Sigmoid colon (tissue), 7 donors: Measurements from ENCODE around the gene C1orf232. TPM values are rescaled to one million over a fixed set of nuclear protein-coding genes. Genes with fewer than 3 reads are reported as not detected.

Experiments
- DNase-seq: peaks from one replicate; pipeline ENCODE4 v3.0.0-alpha.2; 2019
- H3K27ac ChIP-seq, 4 donors: fragments of 200-600 bp; sonication (generic); one replicate each; pipeline ENCODE4 v1.5.1; 2016 to 2019; ENCODE audit warnings: mild to moderate bottlenecking in 1 of 4
- H3K27me3 ChIP-seq, 3 donors: fragments of 200-600 bp; sonication (generic); one replicate each; pipeline ENCODE4 v1.5.1; 2019; ENCODE audit warnings: mild to moderate bottlenecking in 1 of 3
- H3K36me3 ChIP-seq, 4 donors: fragments of 200-600 bp; sonication (generic); one replicate each; pipeline ENCODE4 v1.5.1; 2016 to 2019
- H3K4me1 ChIP-seq, 4 donors: fragments of 200-600 bp; sonication (generic); one replicate each; pipeline ENCODE4 v1.5.1; 2017 to 2019
- H3K4me3 ChIP-seq, 4 donors: fragments of 200-600 bp; sonication (generic); one replicate each; pipeline ENCODE4 v1.5.1; 2017 to 2019; ENCODE audit warnings: mild to moderate bottlenecking in 2 of 4, moderate library complexity in 1 of 4
- H3K9me3 ChIP-seq, 4 donors: fragments of 200-600 bp in 3 of 4; sonication (generic) in 3 of 4; one replicate each; pipeline versions ENCODE4 v1.5.1 to v1.6.1; 2013 to 2019
- CTCF ChIP-seq, 4 experiments: fragments of 450-650 bp in 3 of 4; fragments of 200-600 bp in 1 of 4; IDR thresholded peaks; one replicate each; pipeline ENCODE4 v1.5.1; 2016 to 2019; ENCODE audit warnings: antibody characterized with exemption in 4 of 4, mild to moderate bottlenecking in 3 of 4, moderate library complexity in 2 of 4
- EP300 ChIP-seq, 4 donors: sonication (generic); formaldehyde crosslinking; IDR thresholded peaks; one replicate each; pipeline ENCODE4 v1.6.1; 2017; ENCODE audit warnings: antibody characterized with exemption in 4 of 4
- POLR2A ChIP-seq, 2 donors: fragments of 450-650 bp; IDR thresholded peaks; one replicate each; pipeline ENCODE4 v1.6.1; 2016; ENCODE audit warnings: antibody characterized with exemption in 2 of 2, mild to moderate bottlenecking in 2 of 2, moderate library complexity in 2 of 2
- POLR2AphosphoS5 ChIP-seq, 4 donors: sonication (generic); formaldehyde crosslinking; IDR thresholded peaks; one replicate each; pipeline ENCODE4 v1.6.1; 2017; ENCODE audit warnings: antibody characterized with exemption in 4 of 4
- WGBS, 2 donors: extraction: QIAGEN DNeasy Blood & Tissue Kit; methylation state at CpG; one replicate each; pipeline ENCODE4 v1.1.7; 2013; 5-methylcytosine and 5-hydroxymethylcytosine counted together
- intact Hi-C: fragments of 100-400 bp; cut with DNase I; formaldehyde crosslinking; loops from one replicate; pipeline ENCODE4 v1.15.1; 2023
- polyA plus RNA-seq, 3 donors: library from polyadenylated mRNA; stranded (reverse); fragments of 200-250 nt; gene quantifications; one replicate each; pipeline ENCODE4 v1.2.3, GENCODE V29; 2013
- total RNA-seq, 4 donors: library from RNA; depleted of rRNA; stranded (reverse); fragments of >200 nt; gene quantifications; one replicate each; pipeline ENCODE4 v1.1.0, GENCODE V29; 2016
- donor health status: healthy with polysubstance abuse.
- donor health status: Bipolar disorder and iron deficiency.
- donor health status: healthy.

Gene C1orf232
- total and polyA plus RNA-seq, 7 donors: not detected

- H3K27ac ChIP-seq: peak overlapping the region in 2 of 4 donors; percentile 12 to 61
- peaks cover 0 to 8% (median 6%) of the 10 kb centered on the region in 4 donors for H3K4me1 ChIP-seq
- TF ChIP-seq POLR2AphosphoS5 (IDR thresholded peaks at IDR 0.05) (no peak), EP300 (IDR thresholded peaks at IDR 0.05) (no peak), CTCF (IDR thresholded peaks at IDR 0.05) (no peak), POLR2A (IDR thresholded peaks at IDR 0.05) (no peak)
- peak overlapping the region in 3 of 4 donors; percentile 5 to 15 (median 8) for H3K4me3 ChIP-seq
- 28 to 37% methylated on average over 12 of the region's 12 CpGs for WGBS, 2 donors
- H3K9me3 ChIP-seq: no peaks in the 10 kb centered on the region
- no peaks in the 10 kb centered on the region for H3K36me3 ChIP-seq
- peaks cover 7 to 30% (median 16%) of the 10 kb centered on the region in 3 donors for H3K27me3 ChIP-seq
- DNase-seq: no peak
- intact Hi-C loops: no loop called here
These were observed 12.3 kb downstream of the C1orf232 start for GRCh38 chr1:26156285-26157038.

GRCh38 chr1:26155370-26156284 lies 13.1 kb downstream of the C1orf232 start:
- WGBS, 2 donors: 64 to 72% methylated on average over 21 of the region's 21 CpGs
- peak overlapping the region in 3 of 4 donors; percentile 12 to 66 (median 31) for H3K27ac ChIP-seq
- no peaks in the 10 kb centered on the region for H3K9me3 ChIP-seq
- TF ChIP-seq CTCF (IDR thresholded peaks at IDR 0.05) (no peak), POLR2AphosphoS5 (IDR thresholded peaks at IDR 0.05) (peak in 1 of 4 donors; percentile 52), POLR2A (IDR thresholded peaks at IDR 0.05) (no peak), EP300 (IDR thresholded peaks at IDR 0.05) (no peak)
- peak overlapping the region in 1 of 4 donors; percentile 8 for H3K4me3 ChIP-seq
- intact Hi-C loops: no loop called here
- no peaks in the 10 kb centered on the region for H3K36me3 ChIP-seq
- no peak for DNase-seq
- peaks cover 7 to 30% (median 16%) of the 10 kb centered on the region in 3 donors for H3K27me3 ChIP-seq
- H3K4me1 ChIP-seq: peaks cover 0 to under 1% (median 0%) of the 10 kb centered on the region in 4 donors

- 46 to 52% methylated on average over 9 of the region's 9 CpGs for WGBS, 2 donors
- Histone ChIP-seq H3K36me3 (no peaks in the 10 kb centered on the region), H3K4me1 (no peaks in the 10 kb centered on the region), H3K27ac (peak overlapping the region in 2 of 4 donors; percentile 31 to 66), H3K4me3 (no peak overlapping the region), H3K9me3 (no peaks in the 10 kb centered on the region), H3K27me3 (peaks cover 7 to 30% (median 16%) of the 10 kb centered on the region in 3 donors)
- DNase-seq: no peak
- intact Hi-C loops: no loop called here
- TF ChIP-seq EP300 (IDR thresholded peaks at IDR 0.05): no peak
- TF ChIP-seq CTCF (IDR thresholded peaks at IDR 0.05): no peak
- TF ChIP-seq POLR2A (IDR thresholded peaks at IDR 0.05): no peak
- TF ChIP-seq POLR2AphosphoS5 (IDR thresholded peaks at IDR 0.05): no peak
These were observed 14.0 kb downstream of the C1orf232 start for GRCh38 chr1:26154750-26155149.

- intact Hi-C loops: no loop called here
- no peak overlapping the region for H3K4me3 ChIP-seq
- no peaks in the 10 kb centered on the region for H3K9me3 ChIP-seq
- no peak overlapping the region for H3K27ac ChIP-seq
- peaks cover 7 to 30% (median 16%) of the 10 kb centered on the region in 3 donors for H3K27me3 ChIP-seq
- 52 to 70% methylated on average over 5 of the region's 5 CpGs for WGBS, 2 donors
- no peak for DNase-seq
- H3K36me3 ChIP-seq: no peaks in the 10 kb centered on the region
- TF ChIP-seq EP300 (IDR thresholded peaks at IDR 0.05) (no peak), POLR2A (IDR thresholded peaks at IDR 0.05) (no peak), POLR2AphosphoS5 (IDR thresholded peaks at IDR 0.05) (no peak), CTCF (IDR thresholded peaks at IDR 0.05) (no peak)
- H3K4me1 ChIP-seq: no peaks in the 10 kb centered on the region
These were observed 14.7 kb downstream of the C1orf232 start for GRCh38 chr1:26153966-26154532.
